ENCODE measurements around the gene PCDHA5. TPM values are rescaled to one million over a fixed set of nuclear protein-coding genes. Genes with fewer than 3 reads are reported as not detected.

Gene PCDHA5
- total and polyA plus RNA-seq, 2 of the 13 experiments (the other 11 are each of a cell fraction or from before 2014, with no cell fraction given), result not detected

DNA sequence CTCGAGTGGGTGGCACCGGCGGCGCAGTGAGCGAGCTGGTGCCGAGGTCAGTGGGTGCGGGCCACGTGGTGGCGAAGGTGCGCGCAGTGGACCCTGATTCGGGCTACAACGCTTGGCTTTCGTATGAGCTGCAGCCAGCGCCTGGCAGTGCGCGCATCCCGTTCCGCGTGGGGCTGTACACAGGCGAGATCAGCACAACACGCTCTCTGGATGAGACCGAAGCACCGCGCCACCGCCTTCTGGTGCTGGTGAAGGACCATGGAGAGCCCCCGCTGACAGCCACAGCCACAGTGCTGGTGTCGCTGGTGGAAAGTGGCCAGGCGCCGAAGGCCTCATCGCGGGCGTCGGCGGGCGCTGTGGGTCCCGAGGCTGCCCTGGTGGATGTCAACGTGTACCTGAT lies 2.1 kb downstream of the PCDHA5 start (continued):
- TF ChIP-seq, protein P1, sequence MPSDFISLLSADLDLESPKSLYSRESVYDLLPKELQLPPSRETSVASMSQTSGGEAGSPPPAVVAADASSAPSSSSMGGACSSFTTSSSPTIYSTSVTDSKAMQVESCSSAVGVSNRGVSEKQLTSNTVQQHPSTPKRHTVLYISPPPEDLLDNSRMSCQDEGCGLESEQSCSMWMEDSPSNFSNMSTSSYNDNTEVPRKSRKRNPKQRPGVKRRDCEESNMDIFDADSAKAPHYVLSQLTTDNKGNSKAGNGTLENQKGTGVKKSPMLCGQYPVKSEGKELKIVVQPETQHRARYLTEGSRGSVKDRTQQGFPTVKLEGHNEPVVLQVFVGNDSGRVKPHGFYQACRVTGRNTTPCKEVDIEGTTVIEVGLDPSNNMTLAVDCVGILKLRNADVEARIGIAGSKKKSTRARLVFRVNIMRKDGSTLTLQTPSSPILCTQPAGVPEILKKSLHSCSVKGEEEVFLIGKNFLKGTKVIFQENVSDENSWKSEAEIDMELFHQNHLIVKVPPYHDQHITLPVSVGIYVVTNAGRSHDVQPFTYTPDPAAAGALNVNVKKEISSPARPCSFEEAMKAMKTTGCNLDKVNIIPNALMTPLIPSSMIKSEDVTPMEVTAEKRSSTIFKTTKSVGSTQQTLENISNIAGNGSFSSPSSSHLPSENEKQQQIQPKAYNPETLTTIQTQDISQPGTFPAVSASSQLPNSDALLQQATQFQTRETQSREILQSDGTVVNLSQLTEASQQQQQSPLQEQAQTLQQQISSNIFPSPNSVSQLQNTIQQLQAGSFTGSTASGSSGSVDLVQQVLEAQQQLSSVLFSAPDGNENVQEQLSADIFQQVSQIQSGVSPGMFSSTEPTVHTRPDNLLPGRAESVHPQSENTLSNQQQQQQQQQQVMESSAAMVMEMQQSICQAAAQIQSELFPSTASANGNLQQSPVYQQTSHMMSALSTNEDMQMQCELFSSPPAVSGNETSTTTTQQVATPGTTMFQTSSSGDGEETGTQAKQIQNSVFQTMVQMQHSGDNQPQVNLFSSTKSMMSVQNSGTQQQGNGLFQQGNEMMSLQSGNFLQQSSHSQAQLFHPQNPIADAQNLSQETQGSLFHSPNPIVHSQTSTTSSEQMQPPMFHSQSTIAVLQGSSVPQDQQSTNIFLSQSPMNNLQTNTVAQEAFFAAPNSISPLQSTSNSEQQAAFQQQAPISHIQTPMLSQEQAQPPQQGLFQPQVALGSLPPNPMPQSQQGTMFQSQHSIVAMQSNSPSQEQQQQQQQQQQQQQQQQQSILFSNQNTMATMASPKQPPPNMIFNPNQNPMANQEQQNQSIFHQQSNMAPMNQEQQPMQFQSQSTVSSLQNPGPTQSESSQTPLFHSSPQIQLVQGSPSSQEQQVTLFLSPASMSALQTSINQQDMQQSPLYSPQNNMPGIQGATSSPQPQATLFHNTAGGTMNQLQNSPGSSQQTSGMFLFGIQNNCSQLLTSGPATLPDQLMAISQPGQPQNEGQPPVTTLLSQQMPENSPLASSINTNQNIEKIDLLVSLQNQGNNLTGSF (CRISPR knock-in tag; IDR thresholded peaks at IDR 0.05), result no peak
- TF ChIP-seq BRCA1 (CRISPR knock-in tag; IDR thresholded peaks at IDR 0.05) (no peak), KAT7 (CRISPR knock-in tag; IDR thresholded peaks at IDR 0.05; ENCODE audit: borderline replicate concordance) (no peak)
- TF ChIP-seq, protein P2, sequence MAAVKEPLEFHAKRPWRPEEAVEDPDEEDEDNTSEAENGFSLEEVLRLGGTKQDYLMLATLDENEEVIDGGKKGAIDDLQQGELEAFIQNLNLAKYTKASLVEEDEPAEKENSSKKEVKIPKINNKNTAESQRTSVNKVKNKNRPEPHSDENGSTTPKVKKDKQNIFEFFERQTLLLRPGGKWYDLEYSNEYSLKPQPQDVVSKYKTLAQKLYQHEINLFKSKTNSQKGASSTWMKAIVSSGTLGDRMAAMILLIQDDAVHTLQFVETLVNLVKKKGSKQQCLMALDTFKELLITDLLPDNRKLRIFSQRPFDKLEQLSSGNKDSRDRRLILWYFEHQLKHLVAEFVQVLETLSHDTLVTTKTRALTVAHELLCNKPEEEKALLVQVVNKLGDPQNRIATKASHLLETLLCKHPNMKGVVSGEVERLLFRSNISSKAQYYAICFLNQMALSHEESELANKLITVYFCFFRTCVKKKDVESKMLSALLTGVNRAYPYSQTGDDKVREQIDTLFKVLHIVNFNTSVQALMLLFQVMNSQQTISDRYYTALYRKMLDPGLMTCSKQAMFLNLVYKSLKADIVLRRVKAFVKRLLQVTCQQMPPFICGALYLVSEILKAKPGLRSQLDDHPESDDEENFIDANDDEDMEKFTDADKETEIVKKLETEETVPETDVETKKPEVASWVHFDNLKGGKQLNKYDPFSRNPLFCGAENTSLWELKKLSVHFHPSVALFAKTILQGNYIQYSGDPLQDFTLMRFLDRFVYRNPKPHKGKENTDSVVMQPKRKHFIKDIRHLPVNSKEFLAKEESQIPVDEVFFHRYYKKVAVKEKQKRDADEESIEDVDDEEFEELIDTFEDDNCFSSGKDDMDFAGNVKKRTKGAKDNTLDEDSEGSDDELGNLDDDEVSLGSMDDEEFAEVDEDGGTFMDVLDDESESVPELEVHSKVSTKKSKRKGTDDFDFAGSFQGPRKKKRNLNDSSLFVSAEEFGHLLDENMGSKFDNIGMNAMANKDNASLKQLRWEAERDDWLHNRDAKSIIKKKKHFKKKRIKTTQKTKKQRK (IDR thresholded peaks at IDR 0.05; ENCODE audit: low read length), result no peak
- TF ChIP-seq, protein P3, sequence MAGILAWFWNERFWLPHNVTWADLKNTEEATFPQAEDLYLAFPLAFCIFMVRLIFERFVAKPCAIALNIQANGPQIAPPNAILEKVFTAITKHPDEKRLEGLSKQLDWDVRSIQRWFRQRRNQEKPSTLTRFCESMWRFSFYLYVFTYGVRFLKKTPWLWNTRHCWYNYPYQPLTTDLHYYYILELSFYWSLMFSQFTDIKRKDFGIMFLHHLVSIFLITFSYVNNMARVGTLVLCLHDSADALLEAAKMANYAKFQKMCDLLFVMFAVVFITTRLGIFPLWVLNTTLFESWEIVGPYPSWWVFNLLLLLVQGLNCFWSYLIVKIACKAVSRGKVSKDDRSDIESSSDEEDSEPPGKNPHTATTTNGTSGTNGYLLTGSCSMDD (CRISPR knock-in tag; IDR thresholded peaks at IDR 0.05), result no peak
